HepG2 (cell line): ENCODE results near the gene MRNIP.

Source experiments
- HIVEP1 ChIP-seq: sonication (generic); formaldehyde crosslinking; IDR thresholded peaks from 2 replicates; pipeline ENCODE4 v1.4.0; 2020; ENCODE audit warnings: mild to moderate bottlenecking, missing genetic modification reagents
- MAFK ChIP-seq, 2 experiments: IDR thresholded peaks in 1 of 2; conservative IDR thresholded peaks in 1 of 2; 2 replicates each; pipeline ENCODE4 v1.6.1; 2011; ENCODE audit warnings: improper control_type of control experiment in 2 of 2, low read length in 2 of 2
- MED1 ChIP-seq: sonication (generic); formaldehyde crosslinking; IDR thresholded peaks from 2 replicates; pipeline ENCODE4 v1.4.0; 2020; ENCODE audit warnings: missing genetic modification reagents
- PHF20 ChIP-seq: sonication (generic); formaldehyde crosslinking; IDR thresholded peaks from 2 replicates; pipeline ENCODE4 v1.5.0; 2020; ENCODE audit warnings: mild to moderate bottlenecking, missing genetic modification reagents
- SP140L ChIP-seq: sonication (generic); formaldehyde crosslinking; IDR thresholded peaks from 2 replicates; pipeline ENCODE4 v1.4.0; 2020; ENCODE audit warnings: missing genetic modification reagents, borderline replicate concordance
- TBX2 ChIP-seq: sonication (generic); formaldehyde crosslinking; IDR thresholded peaks from 2 replicates; pipeline ENCODE4 v1.5.0; 2020; ENCODE audit warnings: missing genetic modification reagents, mild to moderate bottlenecking, borderline replicate concordance
- THAP11 ChIP-seq: IDR thresholded peaks from 2 replicates; pipeline ENCODE4 v1.6.1; 2016; ENCODE audit warnings: missing biosample characterization, missing genetic modification reagents
- TF ChIP-seq, protein P1 (sequence below): sonication (generic); formaldehyde crosslinking; IDR thresholded peaks from 2 replicates; pipeline ENCODE4 v1.4.0; 2020; ENCODE audit warnings: mild to moderate bottlenecking, missing genetic modification reagents
- TF ChIP-seq, protein P2 (sequence below), 2 experiments: sonication (generic) in 1 of 2; formaldehyde crosslinking in 1 of 2; IDR thresholded peaks; 2 replicates each; pipeline versions ENCODE4 v1.5.1 to v1.6.1; 2011 to 2020; ENCODE audit warnings: borderline replicate concordance in 1 of 2, low read depth in 1 of 2, low read length in 1 of 2, mild to moderate bottlenecking in 1 of 2, missing genetic modification reagents in 1 of 2, moderate library complexity in 1 of 2

DNA sequence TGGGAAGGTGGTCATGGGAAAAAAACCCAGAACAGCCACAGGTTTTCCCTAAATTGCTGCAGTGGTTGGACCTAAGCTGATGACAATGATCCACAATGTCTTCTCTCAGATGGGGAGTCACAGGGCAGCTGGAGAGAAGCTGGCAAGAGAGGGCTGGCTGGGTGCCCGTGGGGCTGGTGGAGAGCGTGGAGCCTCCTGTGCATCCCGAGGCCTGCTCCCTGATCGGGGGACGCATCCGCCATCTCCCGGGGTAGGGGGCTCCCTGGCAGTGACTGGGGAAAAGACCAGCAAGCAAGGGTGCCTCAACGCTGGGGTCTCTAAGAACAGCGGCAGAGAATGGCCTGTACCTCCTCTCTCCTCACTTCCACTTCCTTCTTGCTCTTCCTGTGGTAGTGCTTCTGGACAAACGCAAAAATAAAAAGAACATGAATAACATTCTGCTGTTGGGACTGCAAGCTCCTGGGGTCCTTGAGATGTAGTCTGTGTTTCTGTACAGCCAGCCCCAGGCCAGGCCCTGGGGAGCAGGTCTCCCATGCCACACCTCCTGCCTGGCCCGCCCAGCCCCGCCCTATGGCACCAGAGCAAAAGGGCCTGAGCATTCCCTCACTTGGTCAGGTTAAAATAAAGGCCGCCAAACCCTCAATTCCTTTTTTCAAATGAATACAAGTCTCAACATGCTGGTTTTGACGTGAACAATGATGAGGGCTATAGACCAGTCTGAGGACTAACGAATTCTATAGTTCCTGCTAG lies 7.0 kb upstream of the MRNIP start:
- TF ChIP-seq PHF20 (CRISPR knock-in tag), result no peak
- no peak for TF ChIP-seq THAP11 (CRISPR knock-in tag)
- TF ChIP-seq MAFK (conservative IDR thresholded peaks at IDR 0.05 in 1 of 2, IDR thresholded peaks at IDR 0.05 in 1 of 2; ENCODE audit: low read length in 2 of 2), result no peak
- TF ChIP-seq, protein P1, sequence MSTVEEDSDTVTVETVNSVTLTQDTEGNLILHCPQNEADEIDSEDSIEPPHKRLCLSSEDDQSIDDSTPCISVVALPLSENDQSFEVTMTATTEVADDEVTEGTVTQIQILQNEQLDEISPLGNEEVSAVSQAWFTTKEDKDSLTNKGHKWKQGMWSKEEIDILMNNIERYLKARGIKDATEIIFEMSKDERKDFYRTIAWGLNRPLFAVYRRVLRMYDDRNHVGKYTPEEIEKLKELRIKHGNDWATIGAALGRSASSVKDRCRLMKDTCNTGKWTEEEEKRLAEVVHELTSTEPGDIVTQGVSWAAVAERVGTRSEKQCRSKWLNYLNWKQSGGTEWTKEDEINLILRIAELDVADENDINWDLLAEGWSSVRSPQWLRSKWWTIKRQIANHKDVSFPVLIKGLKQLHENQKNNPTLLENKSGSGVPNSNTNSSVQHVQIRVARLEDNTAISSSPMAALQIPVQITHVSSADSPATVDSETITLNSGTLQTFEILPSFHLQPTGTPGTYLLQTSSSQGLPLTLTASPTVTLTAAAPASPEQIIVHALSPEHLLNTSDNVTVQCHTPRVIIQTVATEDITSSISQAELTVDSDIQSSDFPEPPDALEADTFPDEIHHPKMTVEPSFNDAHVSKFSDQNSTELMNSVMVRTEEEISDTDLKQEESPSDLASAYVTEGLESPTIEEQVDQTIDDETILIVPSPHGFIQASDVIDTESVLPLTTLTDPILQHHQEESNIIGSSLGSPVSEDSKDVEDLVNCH (CRISPR knock-in tag), result no peak
- TF ChIP-seq, protein P2, sequence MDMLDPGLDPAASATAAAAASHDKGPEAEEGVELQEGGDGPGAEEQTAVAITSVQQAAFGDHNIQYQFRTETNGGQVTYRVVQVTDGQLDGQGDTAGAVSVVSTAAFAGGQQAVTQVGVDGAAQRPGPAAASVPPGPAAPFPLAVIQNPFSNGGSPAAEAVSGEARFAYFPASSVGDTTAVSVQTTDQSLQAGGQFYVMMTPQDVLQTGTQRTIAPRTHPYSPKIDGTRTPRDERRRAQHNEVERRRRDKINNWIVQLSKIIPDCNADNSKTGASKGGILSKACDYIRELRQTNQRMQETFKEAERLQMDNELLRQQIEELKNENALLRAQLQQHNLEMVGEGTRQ (IDR thresholded peaks at IDR 0.05; ENCODE audit: low read depth, low read length), result no peak
- TF ChIP-seq, protein P2 (CRISPR knock-in tag; IDR thresholded peaks at IDR 0.05; ENCODE audit: borderline replicate concordance), result no peak
- TF ChIP-seq SP140L (CRISPR knock-in tag), result no peak
- no peak for TF ChIP-seq MED1 (CRISPR knock-in tag)
- no peak for TF ChIP-seq TBX2 (CRISPR knock-in tag)
- TF ChIP-seq HIVEP1 (CRISPR knock-in tag), result no peak
